A549 (cell line): ENCODE measurements around the gene IL1A. TPM values are rescaled to one million over a fixed set of nuclear protein-coding genes. Genes with fewer than 3 reads are reported as not detected.

Source experiments
- ATAC-seq, 2 experiments: fragments of 200-7000 bp in 1 of 2; fragments of >200 bp in 1 of 2; cut with Nextera tagmentation in 1 of 2; cut with Tn5 transposase in 1 of 2; 3 replicates each; pipeline versions ENCODE4 v1.8.0 to v1.9.1; 2018 to 2020; ENCODE audit warnings: mild to moderate bottlenecking in 1 of 2, moderate library complexity in 1 of 2
- CTCF ChIA-PET: fragments of 300-600 bp; sonication (Branson Sonifier 250); formaldehyde crosslinking; extraction: SDS; loops from one replicate; lab custom pipeline; 2021; ENCODE audit warnings: antibody characterized with exemption, inconsistent platforms; lab: Yijun Ruan, JAX
- POLR2A ChIA-PET: fragments of 350-600 bp; formaldehyde crosslinking; extraction: SDS; loops from one replicate; lab custom pipeline; 2021; ENCODE audit warnings: antibody characterized with exemption, inconsistent platforms; lab: Yijun Ruan, JAX
- DNase-seq, 2 experiments: peaks; one replicate each; pipeline versions ENCODE4 v3.0.0 to v3.0.0-alpha.2; 2011 to 2016; ENCODE audit warnings: low read depth in 1 of 2, low spot score in 1 of 2
- FAIRE-seq: peaks from 2 replicates; lab custom pipeline; 2011; peaks lifted over from hg19 to GRCh38; lab: Jason Lieb, UNC
- H3K27ac ChIP-seq, 2 experiments: fragments of >200 bp; sonication (Bioruptor Twin); formaldehyde crosslinking; 3 replicates each; pipeline ENCODE4 v1.5.1; 2016 to 2017
- H3K4me1 ChIP-seq: fragments of >200 bp; sonication (Bioruptor Twin); formaldehyde crosslinking; 3 replicates; pipeline ENCODE4 v1.6.1; 2016
- H3K4me2 ChIP-seq: fragments of >200 bp; sonication (Bioruptor Twin); formaldehyde crosslinking; 3 replicates; pipeline ENCODE4 v1.6.1; 2016
- H3K4me3 ChIP-seq: fragments of >200 bp; sonication (Bioruptor Twin); formaldehyde crosslinking; 3 replicates; pipeline ENCODE4 v1.5.1; 2016
- H3K9me3 ChIP-seq: fragments of >200 bp; sonication (Bioruptor Twin); formaldehyde crosslinking; 3 replicates; pipeline ENCODE4 v1.6.1; 2016
- CEBPB ChIP-seq, 2 experiments: fragments of >200 bp in 1 of 2; sonication (Bioruptor Twin) in 1 of 2; formaldehyde crosslinking in 1 of 2; IDR thresholded peaks; 2 replicates each; pipeline ENCODE4 v1.6.1; 2012 to 2016
- EHMT2 ChIP-seq: fragments of 200-600 bp; sonication (generic); IDR thresholded peaks from 2 replicates; pipeline ENCODE4 v1.6.1; 2016; ENCODE audit warnings: antibody characterized with exemption, low read depth, mild to moderate bottlenecking, moderate library complexity
- EP300 ChIP-seq, 2 experiments: fragments of >200 bp; sonication (Bioruptor Twin); formaldehyde crosslinking; IDR thresholded peaks; 2 replicates in 1 of 2; 3 replicates in 1 of 2; pipeline ENCODE4 v1.6.1; 2016 to 2017
- ESRRA ChIP-seq: fragments of 150-350 bp; IDR thresholded peaks from 2 replicates; pipeline ENCODE4 v1.6.1; 2014; ENCODE audit warnings: mild to moderate bottlenecking, low read length, borderline replicate concordance
- FOXS1 ChIP-seq: fragments of 250-450 bp; sonication (Bioruptor Pico); IDR thresholded peaks from 2 replicates; pipeline ENCODE4 v1.5.0; 2020; ENCODE audit warnings: mild to moderate bottlenecking, moderate library complexity
- GATA3 ChIP-seq: IDR thresholded peaks from 2 replicates; pipeline ENCODE4 v1.6.1; 2012; ENCODE audit warnings: borderline replicate concordance
- KDM5A ChIP-seq: fragments of 200-600 bp; sonication (generic); IDR thresholded peaks from 2 replicates; pipeline ENCODE4 v1.6.1; 2016; ENCODE audit warnings: antibody characterized with exemption, mild to moderate bottlenecking
- MAZ ChIP-seq: fragments of 150-350 bp; IDR thresholded peaks from 2 replicates; pipeline ENCODE4 v1.6.1; 2014; ENCODE audit warnings: antibody characterized with exemption, low read depth, low read length, borderline replicate concordance
- MYC ChIP-seq: IDR thresholded peaks from 2 replicates; pipeline ENCODE4 v1.6.1; 2012; ENCODE audit warnings: mild to moderate bottlenecking, inconsistent platforms, low read length, improper control_type of control experiment, borderline replicate concordance
- NPAS2 ChIP-seq: fragments of 250-450 bp; sonication (Bioruptor Pico); IDR thresholded peaks from 2 replicates; pipeline ENCODE4 v1.8.0; 2022; ENCODE audit warnings: mild to moderate bottlenecking, moderate library complexity, borderline replicate concordance
- NR3C1 ChIP-seq: fragments of >200 bp; sonication (Bioruptor Twin); formaldehyde crosslinking; IDR thresholded peaks from 3 replicates; pipeline ENCODE4 v1.6.1; 2017
- PHF8 ChIP-seq: fragments of 200-600 bp; sonication (generic); IDR thresholded peaks from 2 replicates; pipeline ENCODE4 v1.6.1; 2016; ENCODE audit warnings: low read depth, mild to moderate bottlenecking, antibody characterized with exemption, moderate library complexity, borderline replicate concordance
- POLR2A ChIP-seq: IDR thresholded peaks from 2 replicates; pipeline ENCODE4 v1.6.1; 2012; ENCODE audit warnings: mild to moderate bottlenecking, low read length
- RAD21 ChIP-seq, 2 experiments: fragments of >200 bp in 1 of 2; sonication (Bioruptor Twin) in 1 of 2; formaldehyde crosslinking in 1 of 2; IDR thresholded peaks in 1 of 2; conservative IDR thresholded peaks in 1 of 2; 2 replicates in 1 of 2; 3 replicates in 1 of 2; pipeline ENCODE4 v1.6.1; 2012 to 2018; ENCODE audit warnings: inconsistent platforms in 1 of 2
- RCOR1 ChIP-seq: fragments of 150-350 bp; IDR thresholded peaks from 2 replicates; pipeline ENCODE4 v1.6.1; 2014; ENCODE audit warnings: antibody characterized with exemption, low read length, low read depth
- TP53 ChIP-seq: fragments of 250-450 bp; sonication (Bioruptor Pico); IDR thresholded peaks from 2 replicates; pipeline ENCODE4 v1.5.0; 2021; ENCODE audit warnings: mild to moderate bottlenecking, moderate library complexity
- ZSCAN20 ChIP-seq: fragments of 250-450 bp; sonication (Bioruptor Pico); IDR thresholded peaks from 2 replicates; pipeline ENCODE4 v1.8.0; 2022; ENCODE audit warnings: mild to moderate bottlenecking, moderate library complexity
- WGBS: methylation state at CpG from one replicate; pipeline ENCODE4 v1.1.6; 2017; ENCODE audit errors: missing lambda C conversion rate; 5-methylcytosine and 5-hydroxymethylcytosine counted together
- polyA plus RNA-seq, 4 experiments: library from polyadenylated mRNA; depleted of rRNA in 3 of 4; stranded (reverse); fragments of >200 nt; fragmentation: RNase III in 1 of 4; extraction: RNeasy Plus Mini Kit Qiagen cat#74134 plus additional on column Dnase treatment in 1 of 4; gene quantifications; 2 replicates in 3 of 4; 3 replicates in 1 of 4; pipeline ENCODE4 v1.2.3, GENCODE V29; 2011 to 2017
- TF ChIP-seq, protein P1 (sequence below): fragments of 250-450 bp; sonication (Bioruptor Pico); IDR thresholded peaks from 2 replicates; pipeline ENCODE4 v1.5.0; 2021; ENCODE audit warnings: mild to moderate bottlenecking, moderate library complexity, borderline replicate concordance
- TF ChIP-seq, protein P2 (sequence below): fragments of 450-650 bp; IDR thresholded peaks from 2 replicates; pipeline ENCODE4 v1.6.1; 2014; ENCODE audit warnings: antibody characterized with exemption
- TF ChIP-seq, protein P3 (sequence below): fragments of 200-600 bp; sonication (generic); IDR thresholded peaks from 2 replicates; pipeline ENCODE4 v1.6.1; 2016; ENCODE audit warnings: antibody characterized with exemption, mild to moderate bottlenecking, moderate library complexity

IL1A gene
- polyA plus RNA-seq, 2 of the 4 experiments (the other 2 are of a cell fraction): 0.25 TPM; not detected in 1

DNA sequence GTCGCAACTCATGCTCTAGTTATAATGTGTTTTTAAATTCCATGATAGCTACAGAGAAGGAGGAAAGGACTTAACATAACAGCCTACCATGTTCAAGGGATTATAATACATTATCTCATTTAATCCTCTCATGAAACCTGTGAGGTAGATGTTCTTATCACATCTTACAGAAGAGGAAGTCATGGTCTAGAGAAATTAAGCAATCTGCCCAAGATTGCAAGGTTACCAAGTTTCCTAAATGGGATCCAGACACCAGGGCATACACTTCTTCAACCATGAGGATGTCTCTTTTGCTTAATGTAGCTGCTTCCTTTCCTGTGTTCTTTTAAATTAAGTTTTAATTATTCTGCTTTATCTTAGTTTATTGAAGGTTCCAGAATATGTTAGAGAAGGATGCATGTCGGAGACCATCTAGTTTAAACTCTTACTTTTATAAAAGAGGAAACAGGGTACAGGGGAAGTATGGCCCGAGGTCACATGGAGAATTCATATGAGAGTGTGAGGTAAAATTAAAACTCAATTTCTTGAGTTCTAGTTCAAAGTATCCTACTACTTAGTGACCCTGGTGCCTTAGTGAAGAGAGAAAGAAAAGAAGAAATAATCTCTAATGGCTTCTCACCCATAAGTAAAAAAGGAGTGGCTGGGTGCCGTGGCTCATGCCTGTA, 3.6 kb upstream of the IL1A start:
- FAIRE-seq (no peak), DNase-seq (no peak), ATAC-seq (no peak)
- H3K4me1 ChIP-seq: peaks cover 15% of the 10 kb centered on the region; the same call in 1 of the 3 replicates
- peaks cover 10% of the 10 kb centered on the region; the same call in 1 of the 3 replicates for H3K9me3 ChIP-seq
- no peak overlapping the region for H3K4me3 ChIP-seq
- H3K27ac ChIP-seq: no peak overlapping the region
- ChIA-PET CTCF (interaction anchor here (0.9 to 2.2 kb wide), 4 partner anchors 38 to 131 kb away, joined by 3 to 4 read pairs (median 4); no protein-coding TSS in a partner anchor), POLR2A (no interaction called here)
- 88% methylated on average over 4 of the region's 4 CpGs for WGBS
- TF ChIP-seq ESRRA (no peak), PHF8 (no peak), RAD21 (conservative IDR thresholded peaks at IDR 0.05 in 1 of 2, IDR thresholded peaks at IDR 0.05 in 1 of 2) (no peak), ZSCAN20 (no peak), KDM5A (no peak)
- TF ChIP-seq, protein P1, sequence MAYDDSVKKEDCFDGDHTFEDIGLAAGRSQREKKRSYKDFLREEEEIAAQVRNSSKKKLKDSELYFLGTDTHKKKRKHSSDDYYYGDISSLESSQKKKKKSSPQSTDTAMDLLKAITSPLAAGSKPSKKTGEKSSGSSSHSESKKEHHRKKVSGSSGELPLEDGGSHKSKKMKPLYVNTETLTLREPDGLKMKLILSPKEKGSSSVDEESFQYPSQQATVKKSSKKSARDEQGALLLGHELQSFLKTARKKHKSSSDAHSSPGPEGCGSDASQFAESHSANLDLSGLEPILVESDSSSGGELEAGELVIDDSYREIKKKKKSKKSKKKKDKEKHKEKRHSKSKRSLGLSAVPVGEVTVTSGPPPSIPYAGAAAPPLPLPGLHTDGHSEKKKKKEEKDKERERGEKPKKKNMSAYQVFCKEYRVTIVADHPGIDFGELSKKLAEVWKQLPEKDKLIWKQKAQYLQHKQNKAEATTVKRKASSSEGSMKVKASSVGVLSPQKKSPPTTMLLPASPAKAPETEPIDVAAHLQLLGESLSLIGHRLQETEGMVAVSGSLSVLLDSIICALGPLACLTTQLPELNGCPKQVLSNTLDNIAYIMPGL: no peak
- H3K4me2 ChIP-seq: no peak overlapping the region

DNA sequence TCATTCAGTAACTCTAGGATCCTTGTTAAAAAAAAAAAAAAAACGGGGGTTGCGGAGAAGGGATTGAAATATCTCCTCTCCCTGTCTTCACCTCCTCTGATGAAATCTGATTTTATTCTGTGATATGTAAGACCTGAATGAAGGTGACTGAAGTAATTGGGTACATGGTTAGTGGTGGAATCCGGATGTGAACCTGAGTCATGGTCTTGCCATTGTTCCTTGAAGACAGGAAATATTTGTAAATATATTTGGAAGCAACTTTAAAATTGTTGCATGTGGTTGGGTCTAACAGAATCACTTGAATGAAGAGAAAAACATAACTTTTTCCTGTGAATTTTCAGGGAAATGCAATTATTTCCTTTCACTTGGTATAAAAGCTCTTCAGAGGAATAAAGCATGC, 3.0 kb upstream of the IL1A start:
- POLR2A ChIA-PET: no interaction called here
- no peak overlapping the region for H3K27ac ChIP-seq

DNA sequence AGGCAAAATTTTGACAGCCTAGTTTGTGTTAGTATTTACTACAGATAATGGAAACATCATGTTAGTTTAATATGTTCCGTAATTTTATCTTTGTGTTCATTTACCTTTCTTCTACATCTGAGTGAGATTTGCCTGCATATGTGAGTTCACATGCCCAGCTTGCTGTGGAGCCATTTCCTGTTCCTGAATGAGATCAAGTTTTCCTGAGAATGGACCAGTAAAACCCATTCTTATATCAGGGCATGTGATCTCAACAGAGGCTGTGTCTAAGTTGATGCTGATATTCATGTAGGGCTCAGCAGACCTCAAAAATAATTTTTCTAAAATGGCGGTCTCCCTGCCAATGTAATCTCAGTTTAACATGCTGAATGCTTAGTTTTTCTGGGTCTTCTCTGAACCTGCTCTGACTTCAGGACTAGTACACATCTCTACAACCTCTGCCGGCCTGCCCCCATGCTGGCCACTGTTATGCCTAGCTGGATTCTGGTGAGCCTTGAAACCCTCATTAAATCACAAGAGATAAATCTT, 1.0 kb downstream of the IL1A start:
- DNase-seq (no peak), ATAC-seq (no peak), FAIRE-seq (no peak)
- WGBS: 91% methylated on average over 3 of the region's 3 CpGs
- ChIA-PET CTCF (interaction anchor here (1.6 to 1.9 kb wide), 3 partner anchors 10 to 102 kb away, joined by 3 to 5 read pairs (median 4); no protein-coding TSS in a partner anchor), POLR2A (no interaction called here)
- H3K27ac ChIP-seq: no peak overlapping the region
- no peak overlapping the region for H3K4me3 ChIP-seq
- H3K9me3 ChIP-seq: no peaks in the 10 kb centered on the region
- no peak overlapping the region for H3K4me2 ChIP-seq
- H3K4me1 ChIP-seq: 0 out of 3 replicates have a peak, but pooled peaks cover 7% of the 10 kb centered on the region
- TF ChIP-seq, protein P2, sequence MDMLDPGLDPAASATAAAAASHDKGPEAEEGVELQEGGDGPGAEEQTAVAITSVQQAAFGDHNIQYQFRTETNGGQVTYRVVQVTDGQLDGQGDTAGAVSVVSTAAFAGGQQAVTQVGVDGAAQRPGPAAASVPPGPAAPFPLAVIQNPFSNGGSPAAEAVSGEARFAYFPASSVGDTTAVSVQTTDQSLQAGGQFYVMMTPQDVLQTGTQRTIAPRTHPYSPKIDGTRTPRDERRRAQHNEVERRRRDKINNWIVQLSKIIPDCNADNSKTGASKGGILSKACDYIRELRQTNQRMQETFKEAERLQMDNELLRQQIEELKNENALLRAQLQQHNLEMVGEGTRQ: no peak
- no peak for TF ChIP-seq RCOR1
- no peak for TF ChIP-seq GATA3
- TF ChIP-seq NR3C1: no peak
- TF ChIP-seq MAZ: no peak
- TF ChIP-seq EP300 (IDR thresholded peaks at IDR 0.05): no peak
- TF ChIP-seq CEBPB (IDR thresholded peaks at IDR 0.05): no peak
- no peak for TF ChIP-seq FOXS1 (CRISPR knock-in tag)
- TF ChIP-seq, protein P3, sequence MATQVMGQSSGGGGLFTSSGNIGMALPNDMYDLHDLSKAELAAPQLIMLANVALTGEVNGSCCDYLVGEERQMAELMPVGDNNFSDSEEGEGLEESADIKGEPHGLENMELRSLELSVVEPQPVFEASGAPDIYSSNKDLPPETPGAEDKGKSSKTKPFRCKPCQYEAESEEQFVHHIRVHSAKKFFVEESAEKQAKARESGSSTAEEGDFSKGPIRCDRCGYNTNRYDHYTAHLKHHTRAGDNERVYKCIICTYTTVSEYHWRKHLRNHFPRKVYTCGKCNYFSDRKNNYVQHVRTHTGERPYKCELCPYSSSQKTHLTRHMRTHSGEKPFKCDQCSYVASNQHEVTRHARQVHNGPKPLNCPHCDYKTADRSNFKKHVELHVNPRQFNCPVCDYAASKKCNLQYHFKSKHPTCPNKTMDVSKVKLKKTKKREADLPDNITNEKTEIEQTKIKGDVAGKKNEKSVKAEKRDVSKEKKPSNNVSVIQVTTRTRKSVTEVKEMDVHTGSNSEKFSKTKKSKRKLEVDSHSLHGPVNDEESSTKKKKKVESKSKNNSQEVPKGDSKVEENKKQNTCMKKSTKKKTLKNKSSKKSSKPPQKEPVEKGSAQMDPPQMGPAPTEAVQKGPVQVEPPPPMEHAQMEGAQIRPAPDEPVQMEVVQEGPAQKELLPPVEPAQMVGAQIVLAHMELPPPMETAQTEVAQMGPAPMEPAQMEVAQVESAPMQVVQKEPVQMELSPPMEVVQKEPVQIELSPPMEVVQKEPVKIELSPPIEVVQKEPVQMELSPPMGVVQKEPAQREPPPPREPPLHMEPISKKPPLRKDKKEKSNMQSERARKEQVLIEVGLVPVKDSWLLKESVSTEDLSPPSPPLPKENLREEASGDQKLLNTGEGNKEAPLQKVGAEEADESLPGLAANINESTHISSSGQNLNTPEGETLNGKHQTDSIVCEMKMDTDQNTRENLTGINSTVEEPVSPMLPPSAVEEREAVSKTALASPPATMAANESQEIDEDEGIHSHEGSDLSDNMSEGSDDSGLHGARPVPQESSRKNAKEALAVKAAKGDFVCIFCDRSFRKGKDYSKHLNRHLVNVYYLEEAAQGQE: no peak
- TF ChIP-seq TP53: no peak
- no peak for TF ChIP-seq EHMT2
- TF ChIP-seq NPAS2 (CRISPR knock-in tag): no peak

More for the DNA sequence above, 3.0 kb upstream of the IL1A start:
- Histone ChIP-seq H3K4me1 (peaks cover 13% of the 10 kb centered on the region; the same call in 1 of the 3 replicates), H3K9me3 (0 out of 3 replicates have a peak, but pooled peaks cover 4% of the 10 kb centered on the region), H3K4me2 (no peak overlapping the region), H3K4me3 (no peak overlapping the region)
- CTCF ChIA-PET: interaction anchor here (0.9 to 2.2 kb wide), 2 partner anchors 38 to 98 kb away, joined by 3 to 4 read pairs; no protein-coding TSS in a partner anchor
- DNase-seq: no peak
- WGBS: 81% methylated on average over 3 of the region's 3 CpGs
- no peak for TF ChIP-seq POLR2A
- TF ChIP-seq, protein P3: no peak
- TF ChIP-seq NPAS2 (CRISPR knock-in tag): no peak
- TF ChIP-seq MYC: no peak
- no peak for FAIRE-seq
- ATAC-seq: no peak
